ENCODE data around the gene AMN1. TPM values are rescaled to one million over a fixed set of nuclear protein-coding genes. Genes with fewer than 3 reads are reported as not detected.

Gene AMN1
- 1 to 10 TPM; 6.9 to 8.5 TPM for total RNA-seq
- polyA plus RNA-seq (2013, experiment 1 of 2) = 13.4 TPM
- 10.5 TPM for polyA plus RNA-seq (2013, experiment 2 of 2)
- 2.3 to 24.9 (median 8.7) reads per million in 172 experiments for total RNA-seq

GRCh38 chr12:31728917-31729640 lies at the start of gene AMN1:
Gene AMN1 (minus strand): TSS chr12:31729021. CDS start chr12:31729008, 13 bp downstream.
- Histone ChIP-seq H3K4me1 (ENCODE audit: insufficient read depth, low read length) (peaks cover 40% of the 10 kb centered on the region), H3K9me3 (ENCODE audit: control insufficient read depth in 1 of 2, insufficient read depth in 1 of 2, low read length in 2 of 2) (peaks cover 13 to 22% of the 10 kb centered on the region in 2 experiments), H3K36me3 (ENCODE audit: insufficient read depth, low read length) (no peaks in the 10 kb centered on the region), H3K27me3 (ENCODE audit: control insufficient read depth in 1 of 2, insufficient read depth in 2 of 2, low read length in 2 of 2) (no peaks in the 10 kb centered on the region), H3K27ac (ENCODE audit: low read depth in 1 of 2, low read length in 2 of 2) (peak within 1 kb of the TSS; percentile 82 to 94), H3K4me3 (ENCODE audit: low read length) (peak within 1 kb of the TSS; percentile 81)
- peak; percentile 95 to 99 (median 98) for DNase-seq
- Mint-ChIP-seq H3K27ac (peak within 1 kb of the TSS; percentile 97), H3K27me3 (no peaks in the 10 kb centered on the region), H3K36me3 (ENCODE audit: low read depth) (peaks cover 60% of the 10 kb centered on the region), H3K9me3 (peaks cover 4% of the 10 kb centered on the region), H3K4me1 (ENCODE audit: low read depth) (peaks cover 68% of the 10 kb centered on the region), H3K4me3 (peak within 1 kb of the TSS; percentile 93)
- ChIA-PET CTCF (interaction anchor here (1.2 to 4.7 kb wide), 5 partner anchors 47 to 231 kb away, joined by 3 to 17 read pairs (median 5); partner anchors contain the start of genes ETFBKMT and RESF1), POLR2A (interaction anchor here (0.7 to 4.5 kb wide), 29 partner anchors 9 to 545 kb away, joined by 3 to 106 read pairs (median 4); partner anchors contain the start of genes ETFBKMT and RESF1)
- TF ChIP-seq CTCF (IDR thresholded peaks at IDR 0.05) = peak; percentile 21
- intact Hi-C loops (cut with DNase I, micrococcal nuclease) = loop anchor here (1.0 to 10.0 kb wide), 9 partner anchors 68 to 404 kb away; partner anchors contain the start of genes SINHCAF (in 2 of the 2), BICD1 (in 1 of the 2), ETFBKMT (in 1 of the 2) and RESF1 (in 1 of the 2)
- peak; percentile 88 for ATAC-seq (ENCODE audit: poor library complexity)

DNA sequence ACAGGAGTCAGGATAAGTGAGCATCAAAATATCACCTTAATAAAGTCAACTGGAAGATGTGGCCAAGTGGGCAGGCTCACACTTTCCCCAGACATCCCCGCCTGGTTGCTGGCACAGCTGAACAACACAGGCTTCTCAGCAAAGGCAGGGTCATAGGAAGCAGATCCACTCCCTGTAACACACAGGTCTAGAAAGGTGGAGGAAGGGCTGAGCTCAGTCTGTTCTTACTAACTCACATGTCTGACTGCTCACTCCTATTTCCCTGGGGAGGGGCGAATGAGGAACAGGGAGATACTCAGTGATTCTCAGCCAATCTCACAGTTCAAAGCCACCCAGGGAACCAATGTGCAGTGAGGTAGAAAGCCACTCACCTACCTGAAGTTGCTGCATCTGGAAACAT lies 45.0 kb upstream of the AMN1 start:
- ChIA-PET CTCF (interaction anchor here (0.6 to 1.1 kb wide), 2 partner anchors 136 to 287 kb away, joined by 3 read pairs; no protein-coding TSS in a partner anchor), POLR2A (interaction anchor here (1.4 kb wide), 1 partner anchor 186 kb away, joined by 3 read pairs; no protein-coding TSS in a partner anchor)
- no peaks in the 10 kb centered on the region for H3K27me3 Mint-ChIP-seq
- no peaks in the 10 kb centered on the region for H3K9me3 Mint-ChIP-seq
- Histone ChIP-seq H3K27me3 (ENCODE audit: control insufficient read depth in 1 of 2, insufficient read depth in 2 of 2, low read length in 2 of 2) (no peaks in the 10 kb centered on the region), H3K9me3 (ENCODE audit: control insufficient read depth in 1 of 2, insufficient read depth in 1 of 2, low read length in 2 of 2) (peaks cover 0 to 11% of the 10 kb centered on the region in 2 experiments), H3K4me3 (ENCODE audit: low read length) (no peak overlapping the region), H3K36me3 (ENCODE audit: insufficient read depth, low read length) (no peaks in the 10 kb centered on the region), H3K4me1 (ENCODE audit: insufficient read depth, low read length) (peaks cover 5% of the 10 kb centered on the region), H3K27ac (ENCODE audit: low read depth in 1 of 2, low read length in 2 of 2) (no peak overlapping the region)
- peak overlapping the region; percentile 57 for H3K27ac Mint-ChIP-seq
- no peak for TF ChIP-seq CTCF (IDR thresholded peaks at IDR 0.05)
- no peak overlapping the region for H3K4me3 Mint-ChIP-seq
- intact Hi-C loops (cut with DNase I, micrococcal nuclease) = no loop called here
- peak in 1 of 14 experiments; percentile 40 for DNase-seq
- peaks cover 23% of the 10 kb centered on the region for H3K4me1 Mint-ChIP-seq (ENCODE audit: low read depth)
- peak; percentile 41 for ATAC-seq (ENCODE audit: poor library complexity)
- no peaks in the 10 kb centered on the region for H3K36me3 Mint-ChIP-seq (ENCODE audit: low read depth)

GRCh38 chr12:31773223-31773750 lies 44.5 kb upstream of the AMN1 start:
- no peak for TF ChIP-seq CTCF (IDR thresholded peaks at IDR 0.05)
- H3K27me3 Mint-ChIP-seq = no peaks in the 10 kb centered on the region
- peaks cover 5% of the 10 kb centered on the region for H3K4me1 ChIP-seq (ENCODE audit: insufficient read depth, low read length)
- no peaks in the 10 kb centered on the region for H3K36me3 ChIP-seq (ENCODE audit: insufficient read depth, low read length)
- H3K9me3 Mint-ChIP-seq = no peaks in the 10 kb centered on the region
- H3K27me3 ChIP-seq (ENCODE audit: control insufficient read depth in 1 of 2, insufficient read depth in 2 of 2, low read length in 2 of 2) = no peaks in the 10 kb centered on the region
- DNase-seq = no peak
- H3K36me3 Mint-ChIP-seq (ENCODE audit: low read depth) = no peaks in the 10 kb centered on the region
- POLR2A ChIA-PET = interaction anchor here (1.4 kb wide), 1 partner anchor 187 kb away, joined by 3 read pairs; no protein-coding TSS in a partner anchor
- CTCF ChIA-PET = interaction anchor here (0.6 to 1.1 kb wide), 2 partner anchors 136 to 287 kb away, joined by 3 read pairs; no protein-coding TSS in a partner anchor
- no peak overlapping the region for H3K27ac ChIP-seq (ENCODE audit: low read depth in 1 of 2, low read length in 2 of 2)
- H3K9me3 ChIP-seq (ENCODE audit: control insufficient read depth in 1 of 2, insufficient read depth in 1 of 2, low read length in 2 of 2) = peaks cover 0 to 10% of the 10 kb centered on the region in 2 experiments
- ATAC-seq (ENCODE audit: poor library complexity) = no peak
- H3K4me3 ChIP-seq (ENCODE audit: low read length) = no peak overlapping the region
- no peak overlapping the region for H3K4me3 Mint-ChIP-seq
- peaks cover 22% of the 10 kb centered on the region for H3K4me1 Mint-ChIP-seq (ENCODE audit: low read depth)
- intact Hi-C loops (cut with DNase I, micrococcal nuclease) = no loop called here
- H3K27ac Mint-ChIP-seq = peak overlapping the region; percentile 57

Data from CD4-positive, alpha-beta T cell (primary cell).